Stimulated activated naive CD8-positive, alpha-beta T cell treated with anti-CD3 and anti-CD28 coated beads, Interleukin-15, amount 100 ng/mL, for 72 hours (primary cell): ENCODE data around the gene NXN.
A peak's percentile ranks its signal among the peaks of the same experiment; 100 is the strongest.

ENCODE experiments used
- ATAC-seq: fragments of 150-1000 bp; cut with Tn5 transposase; 2 replicates; pipeline ENCODE4 v1.10.0; 2021; ENCODE audit warnings: mild to moderate bottlenecking, moderate library complexity
- DNase-seq, 2 donors: peaks; one replicate each; pipeline ENCODE4 v3.0.0; 2021 to 2022
- H3K27ac Mint-ChIP-seq, 2 donors: one replicate each; pipeline ENCODE4 v1.8.0; 2022; ENCODE audit warnings: mild to moderate bottlenecking in 2 of 2, mixed read lengths in 2 of 2, moderate library complexity in 2 of 2
- H3K27me3 Mint-ChIP-seq: one replicate; pipeline ENCODE4 v1.8.0; 2022; ENCODE audit warnings: mixed read lengths
- H3K4me1 Mint-ChIP-seq: one replicate; pipeline ENCODE4 v1.8.0; 2022; ENCODE audit warnings: mild to moderate bottlenecking, mixed read lengths
- H3K4me3 Mint-ChIP-seq, 2 donors: one replicate each; pipeline ENCODE4 v1.8.0; 2022; ENCODE audit warnings: mild to moderate bottlenecking in 2 of 2, mixed read lengths in 2 of 2, moderate library complexity in 1 of 2
- H3K9me3 Mint-ChIP-seq, 2 donors: one replicate each; pipeline ENCODE4 v1.8.0; 2022; ENCODE audit warnings: mixed read lengths in 2 of 2

NXN gene

DNA sequence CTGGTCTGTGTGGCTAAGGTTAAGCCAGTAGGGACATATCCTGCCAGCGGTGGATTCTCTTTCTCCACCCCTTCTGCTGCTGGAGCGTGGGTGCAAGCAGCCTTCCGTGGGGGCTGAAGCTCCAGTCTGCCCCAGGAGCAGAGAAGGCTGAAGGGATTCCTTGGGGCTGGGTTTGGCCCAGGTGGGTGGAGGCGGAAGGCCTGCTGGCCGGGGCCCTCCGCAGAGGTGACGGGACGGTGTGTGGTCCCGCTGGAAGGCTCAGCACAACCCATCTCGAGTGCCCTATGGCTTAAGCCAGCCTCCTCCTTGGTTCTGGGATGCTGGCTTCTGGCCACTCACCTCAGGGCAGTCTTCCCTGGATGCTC is 30.5 kb upstream of the NXN start:
- Mint-ChIP-seq H3K9me3 (no peaks in the 10 kb centered on the region), H3K4me1 (peaks cover 13% of the 10 kb centered on the region), H3K27me3 (no peaks in the 10 kb centered on the region), H3K4me3 (no peak overlapping the region), H3K27ac (no peak overlapping the region)
- ATAC-seq = no peak
- DNase-seq = no peak

DNA sequence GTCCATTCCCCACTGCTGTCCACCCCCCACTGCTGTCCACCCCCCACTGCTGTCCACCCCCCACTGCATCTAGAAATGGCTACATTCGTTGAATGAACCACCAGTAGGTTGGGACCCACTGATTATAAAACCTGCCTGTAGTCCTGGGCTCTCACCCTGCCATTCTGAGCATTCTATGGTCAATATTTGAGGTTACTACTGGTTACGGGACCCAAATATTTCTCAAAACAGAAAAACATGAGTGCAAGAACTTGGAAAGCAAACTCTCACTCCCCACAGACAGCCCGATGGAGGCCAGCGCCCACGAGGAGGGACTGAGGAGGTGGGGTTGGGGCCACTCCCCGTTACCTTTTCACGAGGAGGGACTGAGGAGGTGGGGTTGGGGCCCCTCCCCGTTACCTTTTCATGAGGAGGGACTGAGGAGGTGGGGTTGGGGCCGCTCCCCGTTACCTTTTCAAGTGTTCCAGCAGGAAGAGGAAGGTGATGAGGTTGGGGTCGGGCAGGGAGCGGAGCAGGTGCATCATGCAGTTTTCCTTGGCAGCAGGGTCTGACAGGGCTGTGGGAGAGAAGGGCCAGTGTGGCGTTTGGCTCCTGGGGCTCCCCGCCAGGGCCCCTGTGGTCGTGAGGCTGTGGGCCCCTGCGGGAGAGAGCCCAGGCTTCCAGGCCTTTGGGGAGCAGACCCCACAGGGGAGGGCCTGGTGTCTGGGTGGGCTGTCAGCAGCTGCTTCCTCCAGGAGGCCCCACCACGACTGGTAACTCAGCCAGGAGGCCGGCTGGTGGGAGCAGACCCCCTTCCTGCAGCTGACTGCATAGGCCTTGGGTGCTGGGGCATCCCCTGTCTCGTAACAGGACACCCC is 29.9 kb upstream of the NXN start:
- DNase-seq (no peak), ATAC-seq (no peak)
- Mint-ChIP-seq H3K4me1 (peaks cover 17% of the 10 kb centered on the region), H3K27me3 (no peaks in the 10 kb centered on the region), H3K4me3 (no peak overlapping the region), H3K9me3 (no peaks in the 10 kb centered on the region), H3K27ac (no peak overlapping the region)

DNA sequence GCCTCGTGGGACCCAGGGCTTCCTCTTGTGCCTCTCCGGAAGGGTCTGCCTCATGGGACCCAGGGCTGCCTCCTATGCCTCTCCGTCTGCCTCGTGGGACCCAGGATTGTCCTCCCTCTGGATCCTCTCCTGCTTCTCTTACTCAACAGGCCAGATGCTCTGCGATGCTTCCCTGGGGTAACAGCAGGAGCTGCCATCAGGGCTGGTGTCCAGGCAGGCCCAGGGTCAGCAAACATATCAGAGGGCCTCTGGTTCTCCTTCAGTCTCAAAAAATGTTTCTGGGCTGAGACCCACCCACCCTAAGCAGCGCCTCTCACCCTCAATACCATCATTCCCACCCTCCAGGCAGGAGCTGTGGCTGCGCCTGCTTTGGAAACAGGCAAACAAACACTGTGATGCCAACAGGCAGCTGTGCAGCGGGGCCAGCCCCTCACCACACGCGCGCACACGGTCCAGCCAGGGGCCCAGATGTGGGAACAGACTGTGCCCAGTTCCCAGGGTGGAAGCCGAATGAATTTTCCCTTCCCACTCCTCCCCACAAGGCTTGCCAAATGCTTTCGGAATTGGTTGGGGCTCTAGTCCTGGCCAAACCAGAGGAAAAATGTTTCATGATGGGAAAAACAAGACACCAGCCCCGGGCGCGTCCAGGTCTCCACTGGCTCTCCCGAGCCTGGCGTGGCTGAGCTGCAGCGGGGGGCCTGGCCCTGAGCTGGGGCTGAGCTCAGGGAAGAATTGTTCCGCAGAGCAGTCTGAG is 28.6 kb upstream of the NXN start:
- no peaks in the 10 kb centered on the region for H3K9me3 Mint-ChIP-seq
- no peaks in the 10 kb centered on the region for H3K27me3 Mint-ChIP-seq
- no peak for DNase-seq
- ATAC-seq = no peak
- no peak overlapping the region for H3K4me3 Mint-ChIP-seq
- H3K27ac Mint-ChIP-seq = peak overlapping the region in 1 of 2 donors; percentile 78
- peaks cover 17% of the 10 kb centered on the region for H3K4me1 Mint-ChIP-seq

DNA sequence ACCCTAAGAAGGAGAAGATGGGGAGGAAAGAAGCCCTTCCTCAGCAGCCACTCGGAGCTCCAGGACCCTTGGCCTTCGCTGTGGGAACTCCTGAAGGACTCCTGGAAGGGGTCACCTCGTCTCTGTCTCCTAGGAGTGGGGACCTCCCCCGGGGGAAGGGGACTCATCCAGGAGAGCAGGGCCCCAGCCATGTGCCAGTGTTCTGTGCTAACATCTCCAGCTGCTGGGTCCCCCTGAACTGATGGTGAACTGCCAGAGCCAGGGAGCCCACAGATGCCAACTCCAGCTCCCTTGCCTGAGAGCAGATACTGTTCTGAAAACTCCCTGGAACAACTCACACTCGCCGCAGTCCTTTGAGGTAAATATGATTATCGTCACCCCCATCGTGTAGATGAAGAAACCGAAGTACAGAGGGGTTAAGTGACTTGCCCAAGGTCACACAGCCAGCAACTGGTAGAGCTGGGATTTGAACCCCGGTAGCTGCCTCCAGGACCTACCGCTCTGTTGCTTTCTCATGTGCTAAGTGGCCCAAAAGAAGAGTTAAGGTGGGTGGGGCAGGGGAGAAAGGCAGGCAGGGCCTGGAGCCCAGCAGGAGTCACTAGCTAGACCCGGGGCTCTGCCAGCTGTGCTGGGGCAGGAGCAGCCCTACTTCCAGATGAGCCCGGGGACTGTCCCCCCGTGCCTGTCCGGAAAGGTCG is 27.9 kb upstream of the NXN start:
- DNase-seq = no peak
- Mint-ChIP-seq H3K9me3 (no peaks in the 10 kb centered on the region), H3K4me1 (peaks cover 17% of the 10 kb centered on the region), H3K27ac (no peak overlapping the region), H3K27me3 (no peaks in the 10 kb centered on the region), H3K4me3 (no peak overlapping the region)
- no peak for ATAC-seq

DNA sequence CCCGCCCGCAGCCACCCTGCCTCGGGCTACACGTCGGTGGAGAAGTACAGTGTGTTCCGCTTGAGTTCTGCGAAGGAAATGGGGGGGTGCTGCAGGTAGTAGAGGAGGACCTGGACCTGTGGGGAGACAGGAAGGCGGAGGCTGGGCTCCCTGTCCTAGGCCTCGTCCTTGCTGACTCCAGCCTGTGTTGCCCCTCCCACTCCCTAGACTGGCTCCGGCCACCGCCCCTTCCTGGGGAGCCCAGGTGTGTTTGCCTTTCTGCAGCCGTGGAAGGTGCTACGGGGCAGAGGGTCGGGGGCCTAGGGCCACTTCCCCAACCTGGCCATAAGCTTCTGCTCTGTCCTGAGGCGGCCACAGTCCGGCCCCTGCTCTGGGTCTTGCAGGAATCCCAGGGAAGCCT is 26.5 kb upstream of the NXN start:
- Mint-ChIP-seq H3K4me3 (no peak overlapping the region), H3K9me3 (no peaks in the 10 kb centered on the region), H3K27ac (peak overlapping the region in 1 of 2 donors; percentile 59), H3K27me3 (no peaks in the 10 kb centered on the region), H3K4me1 (peaks cover 17% of the 10 kb centered on the region)
- ATAC-seq (peak; percentile 22), DNase-seq (no peak)

- Mint-ChIP-seq H3K27ac (peak overlapping the region; percentile 36 to 46), H3K27me3 (no peaks in the 10 kb centered on the region), H3K4me1 (peaks cover 17% of the 10 kb centered on the region), H3K4me3 (peak overlapping the region; percentile 43 to 50), H3K9me3 (no peaks in the 10 kb centered on the region)
- no peak for DNase-seq
- ATAC-seq = peak; percentile 11
Measured at GRCh38 chr17:1005361-1005946, 25.9 kb upstream of the NXN start.

DNA sequence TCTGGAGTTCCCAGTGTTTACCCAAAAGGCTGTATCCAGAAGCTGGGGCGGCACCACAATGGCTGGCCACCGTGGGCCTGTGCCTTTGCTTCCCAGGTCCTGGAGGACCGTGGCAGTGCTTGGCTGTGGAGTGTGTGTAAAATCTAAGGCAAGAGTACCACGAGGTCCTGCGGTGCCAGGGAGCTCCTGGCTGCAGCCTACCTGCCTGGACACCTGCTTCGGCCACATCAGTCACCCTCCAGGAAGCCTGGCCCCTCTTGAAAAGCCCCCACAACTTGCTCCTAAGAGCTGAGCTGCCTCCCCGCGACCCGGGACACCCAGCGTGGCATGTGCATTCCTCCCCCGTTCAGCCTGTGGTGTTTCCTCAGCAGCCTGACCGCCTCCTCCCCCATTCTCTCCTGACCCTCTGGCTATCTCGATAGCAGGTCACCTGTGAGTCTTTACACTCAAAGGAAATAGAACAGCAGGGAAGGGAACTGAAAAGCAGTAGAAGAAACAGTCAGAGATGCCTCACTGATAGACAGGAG is 25.3 kb upstream of the NXN start:
- H3K4me3 Mint-ChIP-seq = peak overlapping the region in 1 of 2 donors; percentile 50
- H3K9me3 Mint-ChIP-seq = no peaks in the 10 kb centered on the region
- no peak for ATAC-seq
- no peak for DNase-seq
- H3K27me3 Mint-ChIP-seq = no peaks in the 10 kb centered on the region
- H3K4me1 Mint-ChIP-seq = peaks cover 17% of the 10 kb centered on the region
- H3K27ac Mint-ChIP-seq = peak overlapping the region; percentile 17 to 19

GRCh38 chr17:1003972-1004768 is 24.6 kb upstream of the NXN start:
- DNase-seq (no peak), ATAC-seq (no peak)
- Mint-ChIP-seq H3K27me3 (no peaks in the 10 kb centered on the region), H3K9me3 (no peaks in the 10 kb centered on the region), H3K4me3 (no peak overlapping the region), H3K27ac (no peak overlapping the region), H3K4me1 (peaks cover 22% of the 10 kb centered on the region)

DNA sequence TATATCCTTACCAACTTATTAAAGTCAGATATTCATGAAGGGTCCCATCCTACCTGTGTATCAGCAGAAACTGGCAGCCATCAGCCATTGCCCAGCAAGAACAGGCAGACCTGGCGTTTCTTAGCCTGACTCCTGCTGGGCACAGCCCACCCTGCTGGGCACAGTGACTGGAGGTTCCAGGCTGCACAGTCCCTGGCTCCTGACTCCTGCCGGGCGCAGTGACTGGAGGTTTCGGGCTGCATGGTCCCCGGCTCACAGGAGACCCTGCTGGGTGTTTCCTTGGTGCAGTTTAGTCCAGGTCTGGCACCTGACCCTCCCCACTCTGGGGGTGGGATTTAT is 24.0 kb upstream of the NXN start:
- Mint-ChIP-seq H3K4me1 (peaks cover 27% of the 10 kb centered on the region), H3K4me3 (no peak overlapping the region), H3K9me3 (no peaks in the 10 kb centered on the region), H3K27me3 (no peaks in the 10 kb centered on the region), H3K27ac (no peak overlapping the region)
- no peak for DNase-seq
- no peak for ATAC-seq

DNA sequence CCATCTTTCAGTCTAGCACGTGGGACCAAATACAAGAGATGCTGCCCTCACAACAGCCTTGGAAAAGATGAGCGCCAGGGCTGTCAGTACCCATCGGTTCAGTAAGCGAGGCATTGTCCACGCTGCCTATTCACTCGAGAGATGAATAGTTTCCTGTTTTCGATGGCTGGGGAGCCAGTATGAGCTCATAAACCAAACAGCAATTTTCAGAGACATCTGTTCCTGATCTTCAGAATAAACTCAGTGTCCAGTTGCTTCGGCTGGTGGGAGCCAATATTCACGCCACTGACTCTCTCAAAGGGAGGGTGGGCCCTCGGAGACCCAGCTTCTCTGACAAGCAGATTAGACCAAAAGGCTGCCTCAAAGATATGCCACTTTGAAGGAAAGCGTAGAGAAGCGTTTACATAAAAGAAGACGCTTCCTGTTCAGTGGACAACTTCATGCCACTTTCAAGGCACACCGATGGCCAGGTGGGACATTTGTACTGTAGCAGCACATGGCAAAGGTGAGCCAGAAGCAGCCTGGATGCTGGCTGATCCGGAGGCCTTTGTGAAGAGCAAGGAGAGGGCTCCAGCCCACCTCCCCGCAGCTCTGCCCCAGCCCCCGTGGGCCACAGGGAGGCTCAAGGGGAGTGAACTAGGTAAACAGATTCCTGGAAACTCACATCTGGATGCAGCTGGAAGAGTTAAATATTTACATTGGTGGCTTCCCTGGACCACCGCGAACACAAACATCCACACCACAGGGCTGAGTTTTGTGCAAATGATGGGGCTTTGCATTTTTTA is 23.4 kb upstream of the NXN start:
- peak overlapping the region in 1 of 2 donors; percentile 91 for H3K27ac Mint-ChIP-seq
- H3K9me3 Mint-ChIP-seq = no peaks in the 10 kb centered on the region
- peaks cover 33% of the 10 kb centered on the region for H3K4me1 Mint-ChIP-seq
- no peak for ATAC-seq
- H3K27me3 Mint-ChIP-seq = no peaks in the 10 kb centered on the region
- DNase-seq = no peak
- H3K4me3 Mint-ChIP-seq = no peak overlapping the region

GRCh38 chr17:1002412-1002753 is 22.8 kb upstream of the NXN start:
- DNase-seq = no peak
- no peak for ATAC-seq
- no peak overlapping the region for H3K4me3 Mint-ChIP-seq
- no peaks in the 10 kb centered on the region for H3K9me3 Mint-ChIP-seq
- peak overlapping the region in 1 of 2 donors; percentile 0 for H3K27ac Mint-ChIP-seq
- H3K27me3 Mint-ChIP-seq = no peaks in the 10 kb centered on the region
- H3K4me1 Mint-ChIP-seq = peaks cover 37% of the 10 kb centered on the region

DNA sequence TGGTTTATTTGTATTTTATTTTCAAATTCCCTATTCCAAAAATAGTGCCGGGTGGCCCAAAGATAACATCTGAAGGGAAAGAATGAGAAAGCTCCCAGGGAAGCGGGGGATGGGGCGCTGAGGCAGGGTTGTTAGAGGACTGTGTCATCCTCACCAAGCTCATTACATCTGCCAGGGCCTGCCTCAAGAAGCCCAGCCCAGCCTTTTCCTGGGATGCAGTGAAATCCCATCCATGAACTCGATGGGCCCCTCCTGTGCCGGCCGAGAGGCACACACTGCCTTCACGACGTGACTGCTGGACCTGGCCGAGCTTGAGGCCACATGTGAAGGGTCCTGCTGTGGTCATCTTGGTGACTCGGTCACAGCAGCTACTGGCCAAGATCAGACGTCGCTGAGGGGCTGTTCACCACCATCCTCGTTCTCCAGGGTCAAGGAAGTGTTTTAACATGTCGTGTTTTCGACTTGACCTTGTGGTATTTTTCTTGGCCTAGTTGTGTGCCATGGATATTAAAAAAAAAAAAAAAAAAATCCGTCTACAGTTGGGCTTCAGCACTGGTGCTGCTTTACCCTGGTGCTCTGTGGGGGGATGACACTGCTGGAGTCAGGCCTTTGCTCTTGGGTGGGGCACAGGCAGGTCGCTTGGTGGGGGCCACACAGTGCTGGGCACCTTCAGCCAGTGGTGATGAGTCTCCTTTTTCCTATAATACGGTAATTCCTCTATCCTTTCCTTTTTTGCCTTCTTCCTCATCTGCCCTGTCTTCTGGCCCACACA is 22.2 kb upstream of the NXN start:
- Mint-ChIP-seq H3K4me3 (no peak overlapping the region), H3K9me3 (no peaks in the 10 kb centered on the region), H3K27me3 (no peaks in the 10 kb centered on the region), H3K4me1 (peaks cover 37% of the 10 kb centered on the region), H3K27ac (peak overlapping the region in 1 of 2 donors; percentile 0)
- no peak for DNase-seq
- no peak for ATAC-seq

GRCh38 chr17:1000597-1001461 is 21.3 kb upstream of the NXN start:
- ATAC-seq = no peak
- no peaks in the 10 kb centered on the region for H3K27me3 Mint-ChIP-seq
- no peaks in the 10 kb centered on the region for H3K9me3 Mint-ChIP-seq
- peaks cover 32% of the 10 kb centered on the region for H3K4me1 Mint-ChIP-seq
- DNase-seq = no peak
- H3K27ac Mint-ChIP-seq = no peak overlapping the region
- H3K4me3 Mint-ChIP-seq = no peak overlapping the region
